Esophagus squamous epithelium (tissue), 4 donors: ENCODE results near the gene GNLY.

Experiments used
- POLR2A ChIP-seq, 4 donors: fragments of 450-650 bp; IDR thresholded peaks; one replicate each; pipeline ENCODE4 v1.6.1; 2017; ENCODE audit warnings: antibody characterized with exemption in 4 of 4, mild to moderate bottlenecking in 4 of 4, moderate library complexity in 3 of 4
- TF ChIP-seq, protein P1 (sequence below), 6 experiments: fragments of 450-650 bp in 4 of 6; fragments of 200-600 bp in 2 of 6; sonication (generic) in 2 of 6; IDR thresholded peaks; one replicate each; pipeline ENCODE4 v1.5.1; 2016 to 2019; ENCODE audit warnings: antibody characterized with exemption in 6 of 6, mild to moderate bottlenecking in 4 of 6, moderate library complexity in 4 of 6

DNA sequence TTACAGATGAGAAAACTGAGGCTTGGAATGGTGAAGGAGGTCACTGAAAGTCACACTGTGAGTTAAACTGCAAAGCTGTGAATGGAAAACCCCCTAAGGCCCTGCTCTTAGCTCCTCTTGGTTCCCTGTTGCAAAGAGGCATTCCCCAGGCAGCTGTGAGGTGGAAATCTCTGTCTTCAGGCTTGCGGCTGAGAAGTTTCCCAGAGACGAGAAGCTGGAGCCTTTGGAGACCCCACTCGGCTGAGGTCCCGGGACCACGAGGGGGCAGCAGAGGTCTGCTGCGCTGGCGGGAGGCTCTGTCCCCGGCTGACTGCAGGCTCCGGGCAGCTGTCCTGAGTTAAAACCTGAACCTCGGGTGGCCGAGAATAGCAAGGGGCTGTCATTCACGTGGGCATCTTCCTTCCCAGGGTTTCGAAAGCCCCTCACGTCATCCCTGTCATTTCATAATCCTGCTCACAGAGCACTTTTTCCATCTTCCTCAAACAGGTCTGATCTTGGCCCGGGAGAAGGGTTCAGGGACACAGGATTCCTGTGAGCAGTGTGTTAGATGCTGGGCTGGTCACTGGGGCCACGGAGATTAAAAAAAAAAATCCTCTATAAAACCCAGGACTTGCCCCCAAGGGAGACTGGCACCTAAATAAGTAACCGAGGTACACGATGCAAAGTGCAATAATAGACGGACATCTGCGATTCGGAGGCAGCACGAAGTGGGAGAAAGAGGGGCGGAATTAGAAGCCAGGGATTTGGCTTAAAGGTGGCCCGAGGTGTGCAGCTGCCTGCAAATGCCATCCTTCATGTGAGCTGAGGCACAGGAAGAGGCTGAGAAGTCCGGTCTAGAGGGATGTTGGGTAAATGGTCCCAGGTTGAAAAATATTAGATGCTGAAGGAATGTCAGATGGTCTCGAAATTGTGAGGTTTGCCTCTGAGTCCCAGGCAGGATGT lies 35.0 kb downstream of the GNLY start:
- TF ChIP-seq, protein P1, sequence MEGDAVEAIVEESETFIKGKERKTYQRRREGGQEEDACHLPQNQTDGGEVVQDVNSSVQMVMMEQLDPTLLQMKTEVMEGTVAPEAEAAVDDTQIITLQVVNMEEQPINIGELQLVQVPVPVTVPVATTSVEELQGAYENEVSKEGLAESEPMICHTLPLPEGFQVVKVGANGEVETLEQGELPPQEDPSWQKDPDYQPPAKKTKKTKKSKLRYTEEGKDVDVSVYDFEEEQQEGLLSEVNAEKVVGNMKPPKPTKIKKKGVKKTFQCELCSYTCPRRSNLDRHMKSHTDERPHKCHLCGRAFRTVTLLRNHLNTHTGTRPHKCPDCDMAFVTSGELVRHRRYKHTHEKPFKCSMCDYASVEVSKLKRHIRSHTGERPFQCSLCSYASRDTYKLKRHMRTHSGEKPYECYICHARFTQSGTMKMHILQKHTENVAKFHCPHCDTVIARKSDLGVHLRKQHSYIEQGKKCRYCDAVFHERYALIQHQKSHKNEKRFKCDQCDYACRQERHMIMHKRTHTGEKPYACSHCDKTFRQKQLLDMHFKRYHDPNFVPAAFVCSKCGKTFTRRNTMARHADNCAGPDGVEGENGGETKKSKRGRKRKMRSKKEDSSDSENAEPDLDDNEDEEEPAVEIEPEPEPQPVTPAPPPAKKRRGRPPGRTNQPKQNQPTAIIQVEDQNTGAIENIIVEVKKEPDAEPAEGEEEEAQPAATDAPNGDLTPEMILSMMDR (IDR thresholded peaks at IDR 0.05): peak; percentile 88 to 92 (median 90)
- no peak for TF ChIP-seq POLR2A (IDR thresholded peaks at IDR 0.05)
